Amniotic stem cell (primary cell): ENCODE measurements around the gene MAP7.
A peak's percentile ranks its signal among the peaks of the same experiment; 100 is the strongest.
"Not testable (repeated sequence)": the region's sequence is repeated elsewhere in the genome, so short reads cannot be mapped to it uniquely, and the experiment has no call there.

Experiments used
- DNase-seq: peaks from one replicate; lab custom pipeline; 2025; lab: John Stamatoyannopoulos, UW

Gene MAP7

DNA sequence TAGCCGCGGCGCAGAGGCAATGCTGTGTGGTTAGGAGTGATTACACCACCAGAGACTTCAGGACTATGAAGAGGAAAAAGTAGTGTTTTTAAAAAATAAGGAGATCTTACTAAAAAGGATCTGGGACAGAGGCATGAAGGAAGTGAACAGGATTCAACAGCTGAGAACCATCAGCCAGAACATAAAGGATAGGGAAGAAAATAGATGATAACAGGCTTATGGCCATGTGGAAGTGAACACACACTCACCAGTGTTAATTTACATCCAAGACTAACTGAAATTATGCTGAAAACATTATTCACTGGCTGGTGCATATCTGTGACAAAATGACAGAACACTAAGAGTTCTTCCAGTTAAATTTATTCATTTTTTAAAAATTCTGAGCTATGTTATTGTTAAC is 213.1 kb downstream of the MAP7 start:
- DNase-seq, result no peak

GRCh38 chr6:136335736-136336363 is 214.4 kb downstream of the MAP7 start:
- no peak for DNase-seq

DNA sequence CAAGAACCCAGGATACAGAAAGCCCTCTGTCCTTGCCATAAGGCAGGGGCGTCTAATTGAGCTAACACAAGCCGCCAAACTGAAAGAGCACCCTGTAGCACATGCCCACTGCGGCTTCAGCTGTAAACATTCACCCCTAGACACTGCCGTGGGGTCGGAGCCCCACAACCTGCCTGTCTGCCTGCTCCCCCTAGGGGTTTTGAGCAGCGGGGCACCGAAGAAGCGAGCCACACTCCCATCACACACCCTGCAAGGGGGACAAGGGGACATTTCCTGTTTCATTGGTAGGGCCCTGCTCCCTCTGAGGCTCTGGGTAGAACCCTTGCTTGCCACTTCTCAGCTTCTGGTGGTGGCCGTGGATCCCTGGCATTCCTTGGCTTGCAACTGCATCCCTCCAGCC is 215.4 kb downstream of the MAP7 start:
- DNase-seq, result no peak

GRCh38 chr6:136334465-136334846 is 215.8 kb downstream of the MAP7 start:
- no peak for DNase-seq

DNA sequence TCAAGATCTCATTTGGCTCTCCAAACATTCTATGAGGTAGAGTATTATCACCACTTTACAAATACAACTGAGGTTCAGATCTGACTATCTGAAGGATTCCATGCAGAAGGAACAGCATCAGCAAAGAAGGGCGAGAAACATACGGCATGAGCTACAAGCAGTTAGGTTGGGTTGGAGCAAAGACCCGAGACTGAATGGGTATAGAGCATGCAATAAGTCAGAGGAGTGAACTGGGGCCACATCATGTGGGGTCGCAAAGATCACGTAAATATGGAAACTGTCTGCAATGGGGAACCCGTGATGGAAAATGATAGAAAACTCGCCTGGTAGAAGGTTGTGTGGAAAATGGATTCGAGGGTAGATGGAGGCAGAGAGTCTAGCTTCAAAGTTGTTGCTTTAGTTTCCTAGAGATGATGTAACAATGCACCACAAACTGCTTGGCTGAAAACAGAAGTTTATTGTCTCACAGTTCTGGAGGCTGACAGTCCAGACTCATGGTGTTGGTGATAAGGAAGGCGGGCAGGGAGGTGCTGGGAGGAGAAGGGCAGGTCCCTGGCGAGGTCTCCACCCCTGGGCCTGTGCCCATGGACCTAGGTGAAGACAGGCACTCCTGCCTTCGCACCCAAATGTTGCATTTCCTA is 216.3 kb downstream of the MAP7 start:
- no peak for DNase-seq

- DNase-seq, result no peak
Observed at GRCh38 chr6:136331461-136331860, 218.8 kb downstream of the MAP7 start.

- no peak for DNase-seq
Observed at GRCh38 chr6:136330634-136331033, 219.6 kb downstream of the MAP7 start.

DNA sequence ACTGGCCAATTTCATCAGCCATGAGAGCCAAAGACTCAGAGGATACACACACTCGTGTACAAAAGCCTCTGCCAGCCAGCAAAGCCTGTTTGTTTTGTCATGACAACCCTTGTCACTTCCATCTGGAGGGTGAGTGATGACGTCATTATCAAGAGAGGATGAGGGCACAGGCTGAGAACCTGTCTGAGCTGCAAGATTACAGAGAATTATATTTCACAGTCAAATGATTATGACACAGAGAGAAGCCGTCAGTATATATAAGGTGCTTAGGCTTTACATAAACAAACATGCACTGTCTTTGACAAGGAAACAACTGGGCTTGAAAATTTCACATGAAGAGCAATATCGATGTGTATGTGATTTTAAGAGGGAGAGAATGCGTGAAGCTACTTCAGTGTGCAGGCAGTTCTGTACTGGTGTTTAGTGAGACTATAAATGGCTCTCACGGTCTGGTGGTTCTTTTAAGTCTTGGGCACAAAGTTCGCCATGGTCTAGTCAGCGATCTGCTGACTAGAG is 224.1 kb downstream of the MAP7 start:
- no peak for DNase-seq

- DNase-seq, result no peak
Observed at GRCh38 chr6:136324686-136325380, 225.4 kb downstream of the MAP7 start.

- no peak for DNase-seq
Observed at GRCh38 chr6:136323431-136324112, 226.7 kb downstream of the MAP7 start.

DNA sequence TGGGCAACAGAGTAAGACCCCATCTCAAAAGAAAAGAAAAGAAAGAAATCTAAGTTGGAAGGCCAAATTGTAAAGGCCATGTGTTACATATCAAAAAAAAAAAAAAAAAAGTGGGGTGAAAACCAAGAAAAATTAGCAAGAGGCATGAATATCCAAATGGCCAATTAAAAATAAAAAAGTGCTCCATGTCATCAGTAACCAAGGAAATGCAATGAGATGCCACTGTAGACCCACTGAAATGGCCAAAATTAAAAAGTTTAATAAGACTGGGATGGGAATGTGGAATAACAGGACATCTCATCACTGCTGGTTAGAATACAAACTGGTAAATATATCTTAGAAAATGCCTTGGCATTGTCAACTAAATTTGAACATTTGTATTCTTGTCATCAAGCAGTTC is 230.5 kb downstream of the MAP7 start:
- DNase-seq, result no peak

GRCh38 chr6:136318676-136319075 is 231.5 kb downstream of the MAP7 start:
- DNase-seq, result no peak

GRCh38 chr6:136317971-136318370 is 232.3 kb downstream of the MAP7 start:
- DNase-seq, result no peak

DNA sequence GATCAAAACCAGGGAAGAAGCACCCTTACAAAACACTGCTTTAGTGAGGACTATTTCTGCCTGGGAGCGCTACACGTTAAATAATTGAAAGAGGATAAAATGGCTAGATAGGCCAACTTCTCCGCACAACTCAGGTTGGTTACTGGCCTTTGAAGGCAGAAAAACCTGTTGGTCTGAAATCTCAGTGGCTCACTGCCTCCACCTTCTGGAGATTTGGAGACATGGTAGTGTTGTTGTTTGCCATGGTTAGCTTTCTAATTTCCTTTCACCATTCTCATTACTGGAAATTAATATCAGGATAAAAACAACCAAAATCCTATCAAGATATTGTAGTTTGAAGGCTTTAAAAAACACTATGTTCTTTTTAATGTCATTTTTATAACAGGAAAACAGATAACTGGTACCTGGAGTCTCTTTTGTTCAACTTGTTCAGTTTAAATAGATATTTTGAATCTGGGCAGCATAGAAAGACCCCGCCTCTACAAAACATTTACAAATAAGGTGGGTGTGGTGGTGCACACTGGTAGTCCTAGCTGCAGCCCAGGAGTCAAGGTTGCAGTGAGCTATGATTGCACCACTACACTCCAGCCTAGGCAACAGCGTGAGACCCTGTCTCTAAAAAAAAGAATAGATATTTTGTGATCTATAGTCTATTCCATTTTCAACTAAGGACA is 233.1 kb downstream of the MAP7 start:
- DNase-seq, result peak; percentile 55

DNA sequence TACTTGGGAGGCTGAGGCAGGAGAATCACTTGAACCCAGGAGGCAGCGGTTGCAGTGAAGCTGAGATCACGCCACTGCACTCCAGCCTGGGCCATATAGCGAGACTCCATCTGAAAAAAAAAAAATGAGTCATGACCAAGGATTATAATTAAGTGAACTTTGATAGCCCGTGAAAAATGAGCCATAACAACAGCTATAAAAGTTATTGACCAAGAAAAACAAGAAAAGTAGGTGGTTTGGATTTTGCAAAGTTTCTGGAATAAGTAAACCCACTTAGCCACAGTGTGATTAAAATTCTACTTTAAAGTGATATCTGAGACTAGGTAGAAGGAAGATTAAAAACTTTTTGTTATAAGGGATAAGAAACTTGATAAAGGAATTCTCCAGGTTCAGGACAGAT is 234.6 kb downstream of the MAP7 start:
- DNase-seq, result no peak

GRCh38 chr6:136312975-136313374 is 237.2 kb downstream of the MAP7 start:
- DNase-seq, result no peak

GRCh38 chr6:136309729-136310311 is 240.4 kb downstream of the MAP7 start:
- DNase-seq, result no peak

DNA sequence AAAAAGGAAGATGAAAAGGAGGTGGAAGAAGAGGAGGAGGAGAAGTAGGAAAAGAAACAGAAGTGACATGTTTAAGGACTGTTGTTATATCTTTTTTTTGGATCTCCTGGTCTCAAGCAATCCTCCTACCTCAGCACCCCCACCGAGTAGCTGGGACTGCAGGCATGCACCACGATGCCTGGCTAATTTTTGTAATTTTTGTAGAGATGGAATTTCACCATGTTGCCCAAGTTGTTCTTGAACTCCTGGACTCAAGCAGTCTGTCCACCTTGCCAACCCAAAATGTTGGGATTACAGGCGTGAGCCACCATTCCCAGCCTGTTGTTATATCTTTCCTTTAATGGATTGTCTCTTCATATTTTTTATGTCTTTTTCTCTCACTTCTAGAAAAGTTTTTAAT is 241.1 kb downstream of the MAP7 start:
- DNase-seq, result no peak

- DNase-seq, result not testable (repeated sequence)
Observed at GRCh38 chr6:136308469-136308868, 241.8 kb downstream of the MAP7 start.

DNA sequence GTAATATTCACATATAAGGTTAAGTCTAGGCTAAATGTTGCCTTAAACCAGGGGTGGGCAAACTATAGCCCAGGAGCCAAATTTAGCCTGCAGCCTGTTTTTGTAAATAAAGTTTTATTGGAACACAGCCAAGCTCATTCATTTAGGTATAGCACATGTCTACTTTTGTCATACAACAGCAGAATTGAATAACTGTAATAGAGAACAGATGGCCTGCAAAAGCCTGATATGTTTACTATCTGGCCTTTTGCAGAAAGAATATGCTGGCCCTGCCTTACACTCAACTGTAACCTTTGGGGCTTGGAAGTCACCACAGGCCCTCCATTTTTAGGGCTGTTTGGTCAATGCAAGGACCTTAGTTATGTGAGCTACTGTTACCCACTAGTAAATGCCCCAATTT is 242.9 kb downstream of the MAP7 start:
- no peak for DNase-seq

DNA sequence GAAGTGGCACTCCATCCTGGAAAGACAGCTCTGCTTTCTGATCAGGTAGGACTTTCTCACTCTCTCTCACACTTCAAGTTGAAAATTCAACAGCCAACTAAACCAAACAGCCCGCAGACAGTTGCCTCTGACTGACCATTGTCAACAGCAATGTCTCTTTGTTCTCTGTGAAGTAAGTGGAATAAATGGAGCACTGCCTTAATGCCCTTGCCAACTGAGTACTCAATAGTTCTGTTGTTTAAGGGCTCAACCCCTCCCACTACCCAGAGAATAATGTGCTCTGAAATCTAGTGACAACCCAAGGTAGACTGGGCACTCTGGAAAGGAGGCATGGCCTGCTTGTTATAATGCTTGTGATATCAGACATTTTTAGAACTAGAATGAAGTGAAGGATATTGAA is 243.8 kb downstream of the MAP7 start:
- DNase-seq, result no peak

GRCh38 chr6:136304410-136304809 is 245.8 kb downstream of the MAP7 start:
- no peak for DNase-seq
